ENCODE measurements around the gene OTX2. TPM values are rescaled to one million over a fixed set of nuclear protein-coding genes. Genes with fewer than 3 reads are reported as not detected.

Gene OTX2
- total RNA-seq, 1 donor from 2014 or later = not detected

DNA sequence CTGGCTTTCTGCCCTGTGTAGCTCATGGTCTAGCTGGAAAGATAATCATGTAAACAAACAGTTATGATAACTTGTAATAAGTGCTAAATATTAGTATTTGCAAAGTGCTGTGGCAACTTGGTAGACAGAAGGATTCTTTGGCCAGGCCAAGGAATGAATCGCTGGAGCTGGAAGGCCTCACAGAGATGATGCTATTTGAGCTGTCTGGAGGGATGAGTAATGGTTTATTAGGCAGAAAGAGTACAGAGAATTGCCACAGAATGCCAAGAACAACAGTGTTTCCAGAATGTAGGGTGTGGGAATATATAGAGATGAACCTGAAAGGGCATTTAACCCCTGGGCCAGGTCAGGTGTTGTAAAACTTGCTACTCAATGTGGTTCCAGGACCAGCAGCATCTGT is 27.6 kb downstream of the OTX2 start:
- TF ChIP-seq, protein P1, sequence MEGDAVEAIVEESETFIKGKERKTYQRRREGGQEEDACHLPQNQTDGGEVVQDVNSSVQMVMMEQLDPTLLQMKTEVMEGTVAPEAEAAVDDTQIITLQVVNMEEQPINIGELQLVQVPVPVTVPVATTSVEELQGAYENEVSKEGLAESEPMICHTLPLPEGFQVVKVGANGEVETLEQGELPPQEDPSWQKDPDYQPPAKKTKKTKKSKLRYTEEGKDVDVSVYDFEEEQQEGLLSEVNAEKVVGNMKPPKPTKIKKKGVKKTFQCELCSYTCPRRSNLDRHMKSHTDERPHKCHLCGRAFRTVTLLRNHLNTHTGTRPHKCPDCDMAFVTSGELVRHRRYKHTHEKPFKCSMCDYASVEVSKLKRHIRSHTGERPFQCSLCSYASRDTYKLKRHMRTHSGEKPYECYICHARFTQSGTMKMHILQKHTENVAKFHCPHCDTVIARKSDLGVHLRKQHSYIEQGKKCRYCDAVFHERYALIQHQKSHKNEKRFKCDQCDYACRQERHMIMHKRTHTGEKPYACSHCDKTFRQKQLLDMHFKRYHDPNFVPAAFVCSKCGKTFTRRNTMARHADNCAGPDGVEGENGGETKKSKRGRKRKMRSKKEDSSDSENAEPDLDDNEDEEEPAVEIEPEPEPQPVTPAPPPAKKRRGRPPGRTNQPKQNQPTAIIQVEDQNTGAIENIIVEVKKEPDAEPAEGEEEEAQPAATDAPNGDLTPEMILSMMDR (IDR thresholded peaks at IDR 0.05; ENCODE audit: insufficient read depth, low read length, severe bottlenecking) = no peak
- DNase-seq (ENCODE audit: low read depth) = no peak
- H3K27me3 ChIP-seq (ENCODE audit: control insufficient read depth, insufficient read depth, low read length) = no peaks in the 10 kb centered on the region
- H3K36me3 ChIP-seq (ENCODE audit: control insufficient read depth, insufficient read depth, low read length) = no peaks in the 10 kb centered on the region
- H3K4me3 ChIP-seq (ENCODE audit: low read depth, low read length) = no peak overlapping the region
- FAIRE-seq = no peak

DNA sequence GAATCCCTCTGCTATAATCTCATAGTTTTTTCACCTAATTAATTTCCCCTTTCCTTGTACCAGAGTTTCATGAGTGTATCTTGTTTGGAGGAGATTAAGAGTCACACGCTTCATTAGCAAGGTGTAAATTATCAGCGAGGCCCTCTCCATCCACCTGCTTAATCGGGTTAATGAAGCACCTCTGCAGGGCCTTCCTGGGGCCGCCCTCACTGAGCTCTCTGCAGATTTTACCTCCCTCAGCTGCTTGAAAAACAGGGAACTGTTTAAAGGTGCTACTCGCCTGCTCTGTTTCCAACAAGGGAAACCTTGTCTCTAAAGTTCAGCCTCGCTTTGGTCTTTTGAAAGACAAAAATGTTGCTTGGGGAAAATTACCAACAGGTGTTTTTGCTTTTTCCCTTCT is 35.8 kb downstream of the OTX2 start:
- TF ChIP-seq, protein P1 (IDR thresholded peaks at IDR 0.05; ENCODE audit: insufficient read depth, low read length, severe bottlenecking) = no peak
- no peak overlapping the region for H3K4me3 ChIP-seq (ENCODE audit: low read depth, low read length)
- DNase-seq (ENCODE audit: low read depth) = no peak
- no peaks in the 10 kb centered on the region for H3K27me3 ChIP-seq (ENCODE audit: control insufficient read depth, insufficient read depth, low read length)
- FAIRE-seq = no peak
- no peaks in the 10 kb centered on the region for H3K36me3 ChIP-seq (ENCODE audit: control insufficient read depth, insufficient read depth, low read length)

DNA sequence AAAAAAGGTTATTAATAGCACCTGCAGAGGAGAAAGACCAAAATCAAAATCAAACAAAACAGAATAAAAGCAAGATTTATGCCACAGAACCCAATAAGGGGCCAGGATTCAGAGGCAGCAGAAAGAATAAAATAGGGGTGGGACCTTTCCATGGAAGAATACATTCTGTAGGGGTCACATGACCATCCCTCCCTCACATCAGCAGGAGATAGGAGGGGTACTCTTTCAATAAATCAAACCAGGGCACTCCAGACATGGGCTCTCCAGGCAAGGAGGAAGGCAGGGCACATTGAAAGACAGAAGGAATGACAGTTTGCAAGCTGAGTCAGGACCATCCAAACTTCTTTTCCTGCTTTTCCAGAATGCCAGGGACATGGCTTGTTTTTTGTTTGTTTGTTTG is 39.8 kb downstream of the OTX2 start:
- no peaks in the 10 kb centered on the region for H3K27me3 ChIP-seq (ENCODE audit: control insufficient read depth, insufficient read depth, low read length)
- H3K4me3 ChIP-seq (ENCODE audit: low read depth, low read length) = no peak overlapping the region
- no peak for DNase-seq (ENCODE audit: low read depth)
- TF ChIP-seq, protein P1 (IDR thresholded peaks at IDR 0.05; ENCODE audit: insufficient read depth, low read length, severe bottlenecking) = no peak
- no peaks in the 10 kb centered on the region for H3K36me3 ChIP-seq (ENCODE audit: control insufficient read depth, insufficient read depth, low read length)
- no peak for FAIRE-seq

DNA sequence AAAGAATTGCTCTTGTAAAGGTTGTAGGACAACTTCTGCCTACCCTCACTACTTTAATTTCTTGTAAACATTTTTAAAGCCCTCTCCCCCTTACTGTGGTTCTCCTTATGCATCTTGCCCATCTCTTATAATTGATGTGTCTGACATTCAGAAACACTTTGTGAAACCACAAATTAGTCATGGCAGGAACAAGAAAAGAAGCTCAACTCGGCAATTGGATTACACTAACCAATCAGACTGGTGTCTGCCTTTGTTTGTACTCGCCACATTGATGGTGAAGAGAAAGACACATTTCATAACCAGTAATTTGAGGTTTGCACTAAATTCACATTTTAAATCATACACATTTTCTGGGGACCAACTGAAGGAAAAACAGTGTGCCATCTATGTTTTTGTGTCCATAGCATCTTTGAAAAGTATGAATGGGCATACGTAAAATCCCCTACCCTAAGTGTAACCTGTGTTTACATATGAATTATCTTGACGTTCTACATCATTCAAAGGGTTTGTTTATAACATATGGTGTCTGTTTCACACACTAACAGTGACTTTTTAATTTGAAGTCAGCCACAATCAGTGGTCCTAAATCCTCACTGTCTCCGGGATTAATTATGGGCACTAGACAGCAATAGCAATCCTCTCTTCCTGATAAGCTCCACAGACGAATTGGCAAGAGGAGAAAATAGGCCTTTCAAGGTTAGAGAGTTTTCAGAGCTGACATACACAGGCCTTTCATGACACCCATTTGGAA is 49.9 kb downstream of the OTX2 start:
- Histone ChIP-seq H3K27me3 (ENCODE audit: control insufficient read depth, insufficient read depth, low read length) (no peaks in the 10 kb centered on the region), H3K4me3 (ENCODE audit: low read depth, low read length) (no peak overlapping the region), H3K36me3 (ENCODE audit: control insufficient read depth, insufficient read depth, low read length) (no peaks in the 10 kb centered on the region)
- no peak for FAIRE-seq
- TF ChIP-seq, protein P1 (IDR thresholded peaks at IDR 0.05; ENCODE audit: insufficient read depth, low read length, severe bottlenecking) = no peak
- no peak for DNase-seq (ENCODE audit: low read depth)

DNA sequence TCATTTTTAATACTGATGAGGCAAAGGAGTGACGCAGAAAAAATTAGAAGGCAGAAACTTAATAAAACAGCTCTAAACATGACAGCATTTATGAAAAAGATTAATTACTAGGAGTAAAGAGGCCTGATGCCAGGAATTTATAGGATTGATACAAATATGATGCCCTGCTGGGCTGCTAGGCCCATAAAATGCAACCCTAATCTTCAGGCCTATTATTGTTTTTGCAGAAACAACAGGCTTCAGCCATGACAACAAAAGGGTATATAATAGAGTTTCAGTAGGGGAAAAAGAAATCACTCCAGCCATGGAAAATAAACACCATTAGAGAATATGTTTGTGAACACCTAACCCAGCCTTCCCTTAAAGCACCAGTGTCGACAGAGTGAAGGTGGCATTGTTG is 50.6 kb downstream of the OTX2 start:
- Histone ChIP-seq H3K4me3 (ENCODE audit: low read depth, low read length) (no peak overlapping the region), H3K36me3 (ENCODE audit: control insufficient read depth, insufficient read depth, low read length) (no peaks in the 10 kb centered on the region), H3K27me3 (ENCODE audit: control insufficient read depth, insufficient read depth, low read length) (no peaks in the 10 kb centered on the region)
- TF ChIP-seq, protein P1 (IDR thresholded peaks at IDR 0.05; ENCODE audit: insufficient read depth, low read length, severe bottlenecking) = no peak
- FAIRE-seq = no peak
- no peak for DNase-seq (ENCODE audit: low read depth)

DNA sequence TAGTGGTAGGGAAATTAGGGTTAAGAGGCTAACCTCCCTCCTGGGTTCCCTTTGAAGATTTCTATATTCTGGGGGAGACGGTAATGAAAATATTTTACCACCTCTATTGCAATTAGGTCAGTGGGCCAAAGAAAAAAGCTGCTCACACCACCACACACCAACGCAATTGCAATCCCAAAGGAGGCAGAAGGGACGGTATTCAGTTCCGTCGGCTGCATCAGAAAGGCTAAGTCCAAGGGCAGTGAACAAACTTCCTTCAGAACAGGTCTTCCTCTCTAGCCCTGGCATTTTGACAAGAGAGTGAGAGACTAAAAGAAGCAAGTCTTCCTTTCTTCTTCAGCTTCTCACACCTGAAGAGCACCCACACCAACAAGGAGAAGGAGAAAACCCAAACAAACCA is 51.2 kb downstream of the OTX2 start:
- TF ChIP-seq, protein P1 (IDR thresholded peaks at IDR 0.05; ENCODE audit: insufficient read depth, low read length, severe bottlenecking) = no peak
- DNase-seq (ENCODE audit: low read depth) (no peak), FAIRE-seq (no peak)
- H3K36me3 ChIP-seq (ENCODE audit: control insufficient read depth, insufficient read depth, low read length) = no peaks in the 10 kb centered on the region
- no peaks in the 10 kb centered on the region for H3K27me3 ChIP-seq (ENCODE audit: control insufficient read depth, insufficient read depth, low read length)
- no peak overlapping the region for H3K4me3 ChIP-seq (ENCODE audit: low read depth, low read length)

All from bronchial epithelial cell (primary cell).